ENCODE measurements around the gene KCNH2. TPM values are rescaled to one million over a fixed set of nuclear protein-coding genes. Genes with fewer than 3 reads are reported as not detected.

Gene KCNH2
- total RNA-seq, 1 experiment from 2014 or later: 0.22 TPM

DNA sequence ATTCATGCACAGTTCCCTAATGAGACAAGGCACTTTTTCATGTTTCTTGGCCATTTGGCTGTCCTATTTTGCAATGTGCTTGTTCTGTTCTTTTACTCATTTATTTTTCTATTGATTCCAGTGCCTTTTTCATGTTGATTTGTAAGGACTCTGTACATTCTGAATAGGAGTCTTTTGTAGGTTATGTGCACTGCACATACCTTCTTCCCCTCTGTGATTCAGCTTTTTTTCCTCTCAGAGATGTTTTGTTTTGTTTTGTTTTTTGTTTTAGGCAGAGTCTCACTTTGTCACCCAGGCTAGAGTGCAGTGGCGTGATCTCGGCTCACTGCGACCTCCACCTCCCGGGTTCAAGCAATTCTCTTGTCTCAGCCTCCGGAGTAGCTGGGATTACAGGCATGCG is 59.7 kb downstream of the KCNH2 start:
- Histone ChIP-seq H3K4me2 (ENCODE audit: low read depth, low read length, poor library complexity, severe bottlenecking) (no peak overlapping the region), H3K9me3 (ENCODE audit: low read length) (no peaks in the 10 kb centered on the region), H3K36me3 (ENCODE audit: insufficient read depth, low read length) (no peaks in the 10 kb centered on the region), H3K4me3 (ENCODE audit: low read length) (no peak overlapping the region), H3K9ac (ENCODE audit: low read length) (no peak overlapping the region), H3K9me2 (replicated peaks; ENCODE audit: insufficient read depth, low read length) (no peaks in the 10 kb centered on the region), H4K20me1 (ENCODE audit: insufficient read depth, low read depth, low read length) (no peaks in the 10 kb centered on the region), H3K27ac (ENCODE audit: low read length) (no peak overlapping the region), H2AFZ (ENCODE audit: low read length) (no peak overlapping the region), H3K4me1 (ENCODE audit: low read length) (no peaks in the 10 kb centered on the region), H3K27me3 (ENCODE audit: low read length) (no peaks in the 10 kb centered on the region), H3K79me2 (ENCODE audit: low read length) (no peaks in the 10 kb centered on the region)
- DNase-seq: no peak

DNA sequence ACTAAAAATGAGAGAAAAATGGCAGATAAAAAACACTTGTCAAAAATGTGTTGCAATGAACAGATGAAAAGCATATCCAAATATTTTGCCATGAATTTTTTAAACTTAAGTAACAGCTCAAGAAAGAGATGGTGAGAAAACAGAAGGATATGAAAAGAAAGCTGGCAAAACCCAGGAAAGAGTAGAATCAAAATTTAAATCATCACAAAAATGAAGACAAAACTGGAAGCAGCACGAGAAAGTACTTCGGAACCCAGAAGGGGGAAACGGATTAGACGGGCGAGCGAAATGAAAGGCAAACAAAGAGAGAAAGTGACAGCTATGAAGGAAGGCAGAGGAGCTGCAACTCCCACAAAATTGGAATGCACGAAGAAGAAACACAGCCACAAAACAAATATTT is 60.2 kb downstream of the KCNH2 start:
- Histone ChIP-seq H3K9me2 (replicated peaks; ENCODE audit: insufficient read depth, low read length) (no peaks in the 10 kb centered on the region), H4K20me1 (ENCODE audit: insufficient read depth, low read depth, low read length) (no peaks in the 10 kb centered on the region), H3K79me2 (ENCODE audit: low read length) (no peaks in the 10 kb centered on the region), H3K4me1 (ENCODE audit: low read length) (no peaks in the 10 kb centered on the region), H3K4me2 (ENCODE audit: low read depth, low read length, poor library complexity, severe bottlenecking) (no peak overlapping the region), H3K9me3 (ENCODE audit: low read length) (no peaks in the 10 kb centered on the region), H3K9ac (ENCODE audit: low read length) (no peak overlapping the region), H3K27ac (ENCODE audit: low read length) (no peak overlapping the region), H2AFZ (ENCODE audit: low read length) (no peak overlapping the region), H3K4me3 (ENCODE audit: low read length) (no peak overlapping the region), H3K27me3 (ENCODE audit: low read length) (no peaks in the 10 kb centered on the region), H3K36me3 (ENCODE audit: insufficient read depth, low read length) (no peaks in the 10 kb centered on the region)
- DNase-seq: no peak

DNA sequence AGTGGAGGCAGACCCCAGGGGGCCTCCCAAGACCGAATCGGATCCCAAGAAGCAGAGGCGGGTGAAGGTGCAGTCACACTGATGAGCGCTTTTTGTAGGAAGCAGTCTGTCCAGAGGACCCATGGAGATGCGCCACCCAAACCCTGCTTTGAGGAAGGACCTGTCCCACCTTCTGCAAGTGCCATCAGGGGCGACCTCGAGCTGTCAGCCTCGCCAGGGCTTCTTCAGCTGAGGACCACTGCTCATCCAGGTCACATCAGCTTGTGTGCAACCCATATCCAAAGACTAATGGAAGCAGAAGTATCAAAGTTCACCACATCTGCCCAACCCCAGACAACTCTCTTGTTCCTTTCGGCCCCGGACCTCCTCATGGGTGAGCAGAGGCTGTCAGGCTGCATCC is 61.5 kb downstream of the KCNH2 start:
- H3K36me3 ChIP-seq (ENCODE audit: insufficient read depth, low read length): no peaks in the 10 kb centered on the region
- DNase-seq: no peak
- no peaks in the 10 kb centered on the region for H4K20me1 ChIP-seq (ENCODE audit: insufficient read depth, low read depth, low read length)
- H3K79me2 ChIP-seq (ENCODE audit: low read length): no peaks in the 10 kb centered on the region
- H3K27ac ChIP-seq (ENCODE audit: low read length): no peak overlapping the region
- no peak overlapping the region for H3K4me3 ChIP-seq (ENCODE audit: low read length)
- no peaks in the 10 kb centered on the region for H3K9me3 ChIP-seq (ENCODE audit: low read length)
- H3K9ac ChIP-seq (ENCODE audit: low read length): no peak overlapping the region
- H3K4me2 ChIP-seq (ENCODE audit: low read depth, low read length, poor library complexity, severe bottlenecking): no peak overlapping the region
- no peaks in the 10 kb centered on the region for H3K9me2 ChIP-seq (replicated peaks; ENCODE audit: insufficient read depth, low read length)
- H3K4me1 ChIP-seq (ENCODE audit: low read length): no peaks in the 10 kb centered on the region
- H3K27me3 ChIP-seq (ENCODE audit: low read length): no peaks in the 10 kb centered on the region
- H2AFZ ChIP-seq (ENCODE audit: low read length): no peak overlapping the region

DNA sequence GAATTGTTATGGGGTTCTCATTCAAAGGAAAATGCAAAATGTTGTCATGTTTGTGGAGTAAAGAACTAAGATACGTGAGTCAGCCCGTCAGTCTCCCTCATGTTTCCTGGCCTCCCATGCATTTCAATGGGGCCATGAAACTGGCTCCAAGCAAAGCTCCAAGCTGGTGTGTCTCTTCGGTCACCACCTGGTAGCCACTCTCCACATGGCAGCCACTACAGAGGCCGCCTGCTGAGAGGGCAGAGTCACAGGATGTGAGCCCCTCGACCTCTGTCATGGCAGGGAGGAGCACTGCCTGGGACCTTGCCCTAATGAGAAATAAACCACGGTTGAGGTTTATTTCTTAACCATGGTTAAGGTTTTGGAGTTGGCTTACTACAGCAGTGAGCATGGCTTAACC is 63.2 kb downstream of the KCNH2 start:
- no peak for DNase-seq
- Histone ChIP-seq H2AFZ (ENCODE audit: low read length) (no peak overlapping the region), H3K9ac (ENCODE audit: low read length) (no peak overlapping the region), H3K27me3 (ENCODE audit: low read length) (no peaks in the 10 kb centered on the region), H3K4me1 (ENCODE audit: low read length) (no peaks in the 10 kb centered on the region), H3K36me3 (ENCODE audit: insufficient read depth, low read length) (no peaks in the 10 kb centered on the region), H3K9me2 (replicated peaks; ENCODE audit: insufficient read depth, low read length) (no peaks in the 10 kb centered on the region), H3K79me2 (ENCODE audit: low read length) (no peaks in the 10 kb centered on the region), H3K4me2 (ENCODE audit: low read depth, low read length, poor library complexity, severe bottlenecking) (no peak overlapping the region), H3K27ac (ENCODE audit: low read length) (no peak overlapping the region), H4K20me1 (ENCODE audit: insufficient read depth, low read depth, low read length) (no peaks in the 10 kb centered on the region), H3K4me3 (ENCODE audit: low read length) (no peak overlapping the region), H3K9me3 (ENCODE audit: low read length) (no peaks in the 10 kb centered on the region)

DNA sequence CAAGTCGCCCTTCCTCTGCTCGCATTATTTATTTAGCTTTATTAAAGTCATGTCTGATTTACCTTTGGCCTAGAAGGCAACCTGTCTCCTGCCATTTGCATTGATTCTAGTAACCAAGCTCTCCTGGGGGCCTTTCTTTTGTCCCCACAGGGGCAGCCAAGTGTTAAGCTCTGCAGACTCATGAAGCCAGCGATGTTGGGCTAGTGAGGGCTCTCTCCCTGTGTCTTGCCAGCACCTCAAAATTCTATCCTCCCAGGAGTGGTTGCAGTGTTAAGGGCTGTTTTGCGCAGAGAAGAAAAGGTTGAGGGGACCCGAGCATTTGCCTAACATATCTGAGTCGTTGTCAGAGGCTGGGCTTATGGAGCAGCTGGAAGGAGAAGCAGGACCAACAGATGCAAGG is 63.9 kb downstream of the KCNH2 start:
- H3K79me2 ChIP-seq (ENCODE audit: low read length): no peaks in the 10 kb centered on the region
- no peaks in the 10 kb centered on the region for H3K27me3 ChIP-seq (ENCODE audit: low read length)
- no peak overlapping the region for H3K4me3 ChIP-seq (ENCODE audit: low read length)
- H3K4me1 ChIP-seq (ENCODE audit: low read length): no peaks in the 10 kb centered on the region
- no peaks in the 10 kb centered on the region for H3K9me3 ChIP-seq (ENCODE audit: low read length)
- no peaks in the 10 kb centered on the region for H3K36me3 ChIP-seq (ENCODE audit: insufficient read depth, low read length)
- H4K20me1 ChIP-seq (ENCODE audit: insufficient read depth, low read depth, low read length): no peaks in the 10 kb centered on the region
- H3K9me2 ChIP-seq (replicated peaks; ENCODE audit: insufficient read depth, low read length): no peaks in the 10 kb centered on the region
- DNase-seq: no peak
- H2AFZ ChIP-seq (ENCODE audit: low read length): no peak overlapping the region
- H3K27ac ChIP-seq (ENCODE audit: low read length): no peak overlapping the region
- H3K4me2 ChIP-seq (ENCODE audit: low read depth, low read length, poor library complexity, severe bottlenecking): no peak overlapping the region
- H3K9ac ChIP-seq (ENCODE audit: low read length): no peak overlapping the region

DNA sequence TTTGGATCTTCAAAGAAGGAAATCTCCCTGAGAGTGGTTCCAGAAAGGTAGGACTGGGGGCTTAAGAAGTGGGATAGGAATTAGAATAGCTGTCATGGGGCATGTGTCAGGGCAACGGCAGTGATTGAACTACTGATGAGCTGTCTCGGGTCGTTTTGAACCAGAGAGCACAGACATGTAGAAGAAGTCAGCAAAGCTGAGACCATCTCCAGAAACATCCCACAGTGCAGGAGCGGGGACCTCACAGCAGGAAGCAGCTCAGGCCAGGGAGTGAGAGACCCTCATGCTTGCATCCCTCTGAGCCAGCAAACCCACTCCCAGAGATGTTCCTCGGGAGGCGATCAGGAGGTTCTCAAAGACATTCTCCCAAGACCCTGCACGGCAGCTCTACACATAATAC is 65.7 kb downstream of the KCNH2 start:
- Histone ChIP-seq H3K9me2 (replicated peaks; ENCODE audit: insufficient read depth, low read length) (no peaks in the 10 kb centered on the region), H2AFZ (ENCODE audit: low read length) (no peak overlapping the region)

DNA sequence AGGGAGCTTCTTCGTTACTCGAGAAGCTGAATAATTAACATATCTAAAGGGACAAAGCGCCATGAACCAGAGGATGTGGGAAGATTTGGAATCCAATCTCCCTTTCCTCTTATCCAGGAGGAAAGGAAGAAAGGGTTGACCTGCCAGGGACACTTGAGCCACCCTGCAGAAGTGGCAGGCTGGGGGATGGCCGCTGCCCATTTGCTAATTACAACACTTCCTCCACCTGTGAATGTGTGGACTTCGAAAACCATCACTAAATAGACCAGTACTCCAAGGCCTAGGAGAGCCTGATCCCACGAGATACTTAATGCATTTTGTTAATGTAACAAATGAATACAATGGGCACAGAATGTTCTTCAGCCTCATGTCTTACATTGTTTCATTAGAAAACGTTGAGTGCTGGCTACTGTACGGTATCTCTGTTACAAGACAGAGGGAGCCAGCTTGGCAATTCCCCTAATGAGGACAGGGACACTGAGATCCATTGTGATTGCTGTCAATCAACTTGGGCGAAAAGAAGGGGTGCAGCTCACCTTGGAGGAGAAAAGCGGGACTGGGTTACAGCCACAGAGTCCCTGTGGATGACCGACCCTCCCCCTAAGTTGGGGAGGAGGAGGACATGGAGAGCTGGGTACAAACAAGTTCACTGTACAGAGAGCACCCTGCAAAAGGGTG is 66.4 kb downstream of the KCNH2 start:
- no peak overlapping the region for H3K9ac ChIP-seq (ENCODE audit: low read length)
- no peak overlapping the region for H3K4me3 ChIP-seq (ENCODE audit: low read length)
- H3K79me2 ChIP-seq (ENCODE audit: low read length): no peaks in the 10 kb centered on the region
- no peaks in the 10 kb centered on the region for H3K9me3 ChIP-seq (ENCODE audit: low read length)
- H3K4me1 ChIP-seq (ENCODE audit: low read length): no peaks in the 10 kb centered on the region
- H3K27me3 ChIP-seq (ENCODE audit: low read length): no peaks in the 10 kb centered on the region
- no peak overlapping the region for H3K27ac ChIP-seq (ENCODE audit: low read length)
- no peak for DNase-seq
- H4K20me1 ChIP-seq (ENCODE audit: insufficient read depth, low read depth, low read length): no peaks in the 10 kb centered on the region
- H3K4me2 ChIP-seq (ENCODE audit: low read depth, low read length, poor library complexity, severe bottlenecking): no peak overlapping the region
- no peaks in the 10 kb centered on the region for H3K9me2 ChIP-seq (replicated peaks; ENCODE audit: insufficient read depth, low read length)
- H3K36me3 ChIP-seq (ENCODE audit: insufficient read depth, low read length): no peaks in the 10 kb centered on the region
- no peak overlapping the region for H2AFZ ChIP-seq (ENCODE audit: low read length)

More for the DNA sequence above, 65.7 kb downstream of the KCNH2 start:
- no peaks in the 10 kb centered on the region for H3K27me3 ChIP-seq (ENCODE audit: low read length)
- no peaks in the 10 kb centered on the region for H3K79me2 ChIP-seq (ENCODE audit: low read length)
- H3K9me3 ChIP-seq (ENCODE audit: low read length): no peaks in the 10 kb centered on the region
- no peak for DNase-seq
- H3K4me1 ChIP-seq (ENCODE audit: low read length): no peaks in the 10 kb centered on the region
- H3K27ac ChIP-seq (ENCODE audit: low read length): no peak overlapping the region
- no peak overlapping the region for H3K9ac ChIP-seq (ENCODE audit: low read length)
- no peak overlapping the region for H3K4me2 ChIP-seq (ENCODE audit: low read depth, low read length, poor library complexity, severe bottlenecking)
- no peaks in the 10 kb centered on the region for H4K20me1 ChIP-seq (ENCODE audit: insufficient read depth, low read depth, low read length)
- no peaks in the 10 kb centered on the region for H3K36me3 ChIP-seq (ENCODE audit: insufficient read depth, low read length)
- H3K4me3 ChIP-seq (ENCODE audit: low read length): no peak overlapping the region

DNA sequence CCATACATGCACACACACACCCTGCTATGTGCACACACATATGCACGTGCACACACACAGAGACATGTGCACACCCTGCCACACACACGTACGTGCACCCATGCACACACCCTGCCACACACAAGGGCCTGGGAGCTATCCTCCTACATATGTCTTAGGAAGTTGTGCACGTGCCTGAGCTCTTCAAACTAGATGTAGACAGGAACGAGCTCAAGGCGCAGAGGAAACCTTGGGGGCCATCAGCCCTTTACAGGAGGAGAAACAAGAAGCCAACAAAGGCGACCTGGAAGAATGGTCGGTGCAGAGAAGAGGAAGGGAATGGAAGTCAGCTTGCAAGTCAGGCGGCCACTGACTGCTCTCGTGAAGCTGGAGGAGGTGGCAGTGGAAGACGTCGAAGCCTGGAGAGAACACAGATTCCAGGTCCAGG is 67.1 kb downstream of the KCNH2 start:
- no peak overlapping the region for H3K9ac ChIP-seq (ENCODE audit: low read length)
- no peaks in the 10 kb centered on the region for H3K79me2 ChIP-seq (ENCODE audit: low read length)

More for the DNA sequence above, 67.1 kb downstream of the KCNH2 start:
- Histone ChIP-seq H3K27ac (ENCODE audit: low read length) (no peak overlapping the region), H3K27me3 (ENCODE audit: low read length) (no peaks in the 10 kb centered on the region), H3K36me3 (ENCODE audit: insufficient read depth, low read length) (no peaks in the 10 kb centered on the region), H3K9me2 (replicated peaks; ENCODE audit: insufficient read depth, low read length) (no peaks in the 10 kb centered on the region), H3K4me2 (ENCODE audit: low read depth, low read length, poor library complexity, severe bottlenecking) (no peak overlapping the region), H3K4me3 (ENCODE audit: low read length) (no peak overlapping the region), H4K20me1 (ENCODE audit: insufficient read depth, low read depth, low read length) (no peaks in the 10 kb centered on the region), H3K4me1 (ENCODE audit: low read length) (no peaks in the 10 kb centered on the region), H3K9me3 (ENCODE audit: low read length) (no peaks in the 10 kb centered on the region), H2AFZ (ENCODE audit: low read length) (no peak overlapping the region)
- DNase-seq: no peak
